GM21825 (cell line): ENCODE data around the gene COBL.

Source experiments
- ATAC-seq: cut with Tn5 transposase; IDR thresholded peaks from one replicate; pipeline ENCODE4 v1.9.1; 2021; ENCODE audit warnings: mild to moderate bottlenecking, moderate library complexity; ENCODE audit not compliant: unreplicated experiment

The COBL gene

GRCh38 chr7:51126813-51127617, 189.6 kb downstream of the COBL start:
- ATAC-seq, result no peak

DNA sequence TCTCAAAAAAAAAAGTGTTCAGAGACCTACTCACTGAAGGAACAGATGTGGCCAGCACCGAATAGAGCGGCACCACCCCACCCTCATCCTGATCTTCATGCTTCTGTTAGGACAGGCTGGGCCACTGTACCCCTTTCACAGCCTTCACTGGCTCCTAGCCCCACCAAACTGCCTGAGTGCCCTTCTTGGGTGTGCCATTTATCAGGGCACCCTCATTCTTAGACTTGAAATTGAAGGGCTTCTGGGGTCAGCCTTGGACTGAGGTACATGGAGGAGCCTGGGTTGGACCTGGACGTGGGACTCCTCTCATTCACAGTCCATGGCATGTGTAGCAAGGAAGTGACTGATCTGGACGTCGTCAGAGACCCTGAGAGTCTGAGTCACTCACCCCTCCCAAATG, 190.3 kb downstream of the COBL start:
- ATAC-seq, result no peak

DNA sequence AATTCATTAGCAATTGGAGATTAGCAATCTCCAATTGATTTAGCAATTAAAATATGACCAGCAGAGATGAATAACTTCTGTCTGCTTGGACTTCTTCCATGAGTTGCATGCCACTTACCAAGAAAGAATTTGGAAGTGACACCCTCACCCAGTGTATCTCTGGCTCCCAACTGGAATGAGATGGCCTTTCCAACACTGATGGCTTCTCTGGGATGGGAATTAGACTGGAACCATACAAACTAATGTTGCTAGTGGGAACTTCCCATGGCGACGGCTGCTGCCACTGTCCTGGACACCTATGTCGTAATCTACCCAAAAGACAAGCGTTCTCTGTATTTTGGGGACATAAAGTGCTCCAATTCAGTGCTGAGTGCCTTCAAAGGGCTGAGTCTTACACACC, 192.3 kb downstream of the COBL start:
- no peak for ATAC-seq

DNA sequence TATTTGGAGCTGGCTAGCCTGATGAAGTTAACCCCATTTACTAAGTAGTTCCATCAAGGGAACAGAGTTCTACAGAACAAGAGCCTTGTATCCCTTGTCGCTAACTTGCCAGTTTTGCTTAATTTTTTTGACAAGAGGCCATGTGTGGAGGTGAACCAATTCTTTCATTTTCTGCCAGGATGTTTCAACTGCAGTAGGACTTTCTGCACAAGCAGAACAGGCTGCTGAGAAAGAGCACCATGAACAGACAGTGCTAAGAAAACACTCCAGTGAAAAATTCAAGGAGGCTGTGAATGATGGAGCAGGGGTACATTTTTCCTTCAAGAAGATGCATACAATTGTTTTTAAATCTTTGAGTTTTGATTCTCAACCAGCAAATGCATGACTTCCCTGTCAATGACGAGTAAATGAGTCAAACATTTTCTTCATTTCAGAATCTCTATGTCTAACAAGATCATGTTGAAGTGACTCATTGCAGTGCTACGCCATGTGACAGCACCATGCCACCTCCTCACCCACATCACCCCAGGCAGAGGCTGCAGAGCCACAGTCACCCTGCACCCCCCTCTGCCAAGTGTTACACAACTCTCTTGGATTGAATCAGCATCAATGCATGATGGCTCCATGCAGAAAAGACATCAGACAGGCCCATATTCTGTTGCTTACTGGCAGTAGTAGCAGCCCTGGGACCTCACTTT, 193.1 kb downstream of the COBL start:
- ATAC-seq, result no peak

DNA sequence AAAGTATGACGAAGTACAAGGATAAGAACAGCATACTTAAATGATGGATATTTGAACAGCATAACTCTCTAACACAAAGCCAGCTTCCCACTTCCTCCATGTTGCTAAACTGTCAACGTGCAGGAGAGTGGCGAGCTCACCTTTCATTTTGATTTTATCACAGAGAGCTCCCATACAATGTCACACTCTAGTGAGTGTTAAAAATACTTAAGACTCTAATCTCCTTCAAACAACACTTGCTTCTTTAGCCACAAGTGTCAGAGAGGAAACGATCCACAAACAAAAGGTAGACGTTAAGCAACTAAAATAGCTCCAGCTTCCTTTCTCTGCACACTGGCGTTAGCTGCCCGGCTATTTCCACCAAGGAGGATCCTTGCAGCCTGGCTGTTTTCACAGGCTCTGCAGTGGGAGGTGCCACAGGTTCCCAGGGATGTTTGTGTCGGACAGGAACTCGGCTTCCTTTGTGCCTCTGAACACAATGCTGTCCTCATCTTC, 194.6 kb downstream of the COBL start:
- ATAC-seq, result no peak

GRCh38 chr7:51121036-51121790, 195.4 kb downstream of the COBL start:
- no peak for ATAC-seq

DNA sequence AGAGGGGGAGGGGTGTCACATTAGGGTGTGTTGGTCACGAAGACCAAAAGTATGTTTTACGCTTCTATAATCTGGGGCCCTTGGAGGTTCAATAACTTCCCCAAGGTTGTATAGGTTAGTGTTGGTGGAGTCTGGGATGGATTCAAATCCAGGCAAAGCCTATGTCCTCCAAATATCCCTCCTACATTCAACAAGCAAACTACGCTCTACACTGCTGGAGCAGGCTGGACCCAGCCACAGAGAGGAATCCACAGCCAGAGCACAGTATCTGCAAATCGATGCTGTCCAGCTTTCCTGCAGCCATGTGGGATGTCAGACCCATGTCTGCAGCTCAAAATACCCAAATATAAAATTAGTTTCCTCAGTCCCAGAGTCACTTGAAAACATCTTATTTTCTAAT, 198.0 kb downstream of the COBL start:
- no peak for ATAC-seq

- no peak for ATAC-seq
Observed at GRCh38 chr7:51114501-51114900, 202.1 kb downstream of the COBL start.

DNA sequence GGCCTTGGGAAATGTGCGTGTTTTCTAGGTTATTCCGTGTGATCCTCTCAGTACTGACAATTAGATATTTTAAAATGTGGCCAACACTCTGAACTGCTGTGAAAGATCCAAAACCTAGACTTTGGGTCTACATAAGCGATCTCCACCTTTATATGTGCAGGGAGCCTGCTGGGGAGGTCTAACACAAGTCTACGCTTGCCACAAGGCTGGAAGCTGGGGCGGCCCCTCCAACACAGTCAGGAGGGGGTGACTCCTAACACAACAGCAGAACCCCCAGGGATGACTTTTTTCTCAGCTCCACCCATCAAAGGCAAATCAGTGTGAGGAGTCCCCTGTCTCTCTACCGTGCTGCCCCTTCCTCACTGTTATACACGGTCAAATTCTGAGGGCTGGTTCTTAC, 202.6 kb downstream of the COBL start:
- no peak for ATAC-seq

DNA sequence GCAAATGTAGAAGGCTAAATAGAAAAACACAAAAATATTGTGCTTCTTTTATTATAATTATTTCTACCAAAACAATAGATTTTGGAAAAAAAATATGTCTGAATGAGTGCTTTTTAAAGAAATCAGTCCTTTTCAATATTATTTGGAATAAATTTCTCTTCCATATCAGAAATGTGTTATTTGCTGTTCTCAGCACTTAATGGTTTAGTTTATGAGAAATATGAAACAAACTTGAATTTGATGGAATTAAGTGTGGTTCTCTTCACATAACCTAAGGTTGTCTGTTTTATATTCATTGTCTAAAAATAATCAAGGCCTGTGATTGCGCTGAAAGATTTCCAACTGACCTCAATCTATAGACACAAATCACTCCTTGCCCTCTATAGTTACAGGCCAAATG, 203.0 kb downstream of the COBL start:
- ATAC-seq, result no peak

DNA sequence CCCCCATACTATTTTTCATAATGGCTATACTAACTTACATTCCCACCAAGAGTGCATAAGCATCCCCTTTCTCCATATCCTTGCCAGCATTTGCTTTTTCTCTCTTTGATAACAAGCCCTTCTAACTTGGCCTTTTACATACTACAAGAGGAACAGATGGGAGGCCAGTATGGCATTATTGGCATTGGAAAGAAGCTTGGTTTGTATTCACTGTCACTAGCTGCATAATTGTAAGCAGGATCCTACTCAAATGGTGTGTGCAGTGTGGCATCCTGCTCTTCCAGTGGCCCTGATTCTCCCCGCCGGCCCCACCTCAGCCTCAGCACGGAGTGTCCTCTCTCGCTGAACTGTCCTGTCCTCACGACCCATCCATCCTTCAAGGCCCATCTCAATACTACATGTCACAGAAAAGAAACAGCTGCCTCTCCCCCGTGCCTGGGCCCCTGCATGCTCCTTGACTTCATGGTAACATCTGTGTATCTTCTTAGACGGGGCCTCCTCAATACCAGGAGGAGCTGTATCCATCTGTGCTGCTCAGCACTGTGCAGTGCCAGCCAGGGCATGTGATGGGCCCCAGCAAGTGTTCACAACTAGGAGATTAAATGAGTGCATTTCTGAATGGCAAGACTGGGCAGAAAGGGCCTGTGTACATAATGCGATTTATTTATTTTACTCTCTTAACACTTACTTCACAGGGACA, 205.2 kb downstream of the COBL start:
- no peak for ATAC-seq

DNA sequence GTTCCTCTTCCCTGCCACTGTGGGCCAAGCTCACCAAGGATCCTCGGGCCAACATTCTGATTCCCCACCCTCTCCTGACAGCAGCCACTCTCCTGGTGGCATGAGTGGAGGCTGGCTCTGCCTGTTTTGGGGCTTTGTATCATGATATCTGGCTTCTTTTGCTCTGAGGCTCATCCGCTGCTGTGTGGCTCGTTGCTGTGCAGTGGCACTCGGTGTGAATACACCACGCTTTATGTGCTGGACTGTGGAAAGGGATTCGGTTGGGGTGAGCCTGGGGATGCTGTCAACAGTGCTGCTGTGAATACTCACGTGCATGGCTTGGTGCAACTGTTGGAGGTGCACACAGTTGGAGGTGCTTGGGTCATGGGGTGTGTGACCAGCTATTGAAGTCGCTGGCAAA, 208.5 kb downstream of the COBL start:
- no peak for ATAC-seq

GRCh38 chr7:51104278-51104677, 212.3 kb downstream of the COBL start:
- no peak for ATAC-seq

GRCh38 chr7:51103718-51104117, 212.9 kb downstream of the COBL start:
- no peak for ATAC-seq

DNA sequence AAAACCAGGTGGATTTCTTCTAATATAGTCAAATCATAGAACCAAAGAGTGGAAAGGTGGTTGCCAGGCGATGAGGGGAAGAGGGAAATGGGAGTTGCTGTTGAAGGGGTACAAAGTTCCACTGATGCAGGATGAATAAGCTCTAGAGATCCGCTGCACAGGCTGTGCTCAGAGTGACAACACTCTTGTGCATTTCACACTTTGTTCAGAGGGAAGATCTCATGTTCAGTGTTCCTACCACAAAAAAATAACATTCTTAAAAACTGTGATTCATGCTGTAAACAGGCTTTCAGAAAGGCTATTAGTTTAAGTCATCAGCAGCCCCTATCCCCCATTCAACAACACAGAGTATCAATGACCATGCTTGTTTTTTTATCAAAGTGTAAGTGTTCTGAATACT, 213.8 kb downstream of the COBL start:
- no peak for ATAC-seq

GRCh38 chr7:51101111-51101757, 215.4 kb downstream of the COBL start:
- ATAC-seq, result no peak

DNA sequence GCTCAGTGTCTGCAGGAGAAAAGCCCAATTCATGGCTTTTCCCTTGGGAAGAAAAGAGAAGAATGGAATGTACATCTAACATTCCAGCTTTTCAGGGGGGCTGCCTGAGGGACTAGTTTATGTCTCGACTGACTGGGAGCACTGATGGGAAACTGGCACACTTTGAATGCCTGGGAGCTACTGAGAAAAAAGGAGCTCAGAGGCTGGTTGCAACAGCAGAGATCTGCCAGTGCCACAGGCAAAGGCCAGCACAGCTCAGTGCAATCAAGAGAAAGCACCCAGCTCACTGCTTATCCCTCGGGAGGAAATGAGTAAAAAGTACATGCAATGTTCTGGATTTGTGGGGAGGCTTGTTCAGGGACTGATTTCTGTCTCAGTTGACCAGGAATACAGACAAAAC, 226.2 kb downstream of the COBL start:
- no peak for ATAC-seq

DNA sequence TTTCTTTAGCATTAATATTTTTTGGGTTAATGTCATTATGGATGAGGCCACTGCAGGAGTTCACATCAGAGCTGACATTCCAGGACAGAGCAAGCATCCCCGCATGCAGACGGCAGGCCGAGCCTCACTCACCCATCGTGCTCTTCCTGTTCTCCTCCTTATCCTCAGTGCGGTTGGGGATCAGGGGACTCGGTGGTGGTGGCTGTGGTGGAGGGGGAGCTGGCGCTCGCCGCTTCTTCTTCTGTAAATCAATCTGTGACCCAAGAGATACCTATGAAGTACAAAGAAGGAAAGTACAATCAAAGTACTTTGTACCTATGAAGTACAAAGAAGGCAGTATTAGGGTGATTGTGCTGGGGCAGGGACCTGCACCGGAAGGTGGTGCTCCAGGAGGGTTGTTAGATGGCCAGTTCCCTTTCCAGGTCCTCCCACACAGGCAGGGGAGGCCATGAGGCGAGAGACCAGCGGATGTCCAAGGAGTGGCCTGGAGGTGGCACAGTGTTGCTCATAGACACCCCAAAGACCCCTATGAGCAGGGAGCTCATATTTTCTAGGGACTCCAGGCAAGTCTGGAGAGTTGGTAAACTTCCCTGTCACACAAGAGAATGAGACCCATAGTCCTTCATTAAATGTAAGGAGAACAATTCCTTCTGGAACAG, 231.4 kb downstream of the COBL start:
- no peak for ATAC-seq

DNA sequence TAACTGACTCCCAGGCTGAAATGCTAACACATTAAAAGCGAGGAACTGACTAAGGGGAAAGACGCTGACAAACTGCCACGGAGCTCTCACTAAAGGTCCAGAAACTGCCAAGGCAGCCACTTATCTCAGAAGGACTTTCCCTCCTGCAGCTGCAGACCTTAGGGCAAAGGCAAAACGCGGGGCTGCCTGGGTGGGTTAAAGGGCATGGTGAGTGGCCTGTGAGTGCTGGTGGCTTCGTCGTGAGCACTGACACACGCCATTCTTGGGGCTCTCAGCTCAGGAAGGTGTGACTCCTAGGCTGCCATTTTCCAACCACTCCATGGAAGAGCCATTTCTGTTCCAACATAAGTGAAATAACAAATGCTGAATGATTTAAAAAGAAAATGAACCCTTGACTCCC, 232.5 kb downstream of the COBL start:
- ATAC-seq, result no peak

DNA sequence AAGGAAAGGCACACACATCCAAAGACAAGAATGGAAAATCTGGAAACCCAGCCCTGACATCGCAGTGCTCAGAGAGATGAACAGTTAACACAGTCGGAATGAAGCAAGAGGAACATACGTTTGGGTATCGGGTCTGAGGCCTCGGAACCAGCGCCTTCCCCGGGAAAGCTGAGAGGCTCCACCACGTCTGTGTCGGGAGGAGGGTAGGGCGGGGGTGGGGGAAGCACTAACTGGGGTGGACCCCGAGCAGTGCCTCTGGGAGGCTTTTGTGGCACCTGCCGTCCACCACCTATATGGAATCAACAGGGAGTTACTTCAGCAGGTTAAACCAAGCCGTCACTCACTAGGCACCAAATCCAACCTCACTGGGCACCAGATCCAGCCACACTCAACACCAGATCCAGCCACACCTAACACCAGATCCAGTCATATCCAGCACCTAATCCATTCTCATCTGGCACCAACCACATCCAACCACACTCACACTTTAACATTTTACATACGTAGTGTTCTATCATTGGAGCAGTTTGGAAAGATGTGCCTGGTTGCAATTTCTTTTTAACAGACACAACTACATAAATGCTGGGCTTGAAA, 233.6 kb downstream of the COBL start:
- no peak for ATAC-seq
